Neural cell (in vitro differentiated cells): ENCODE measurements around the gene ZMYND11. TPM values are rescaled to one million over a fixed set of nuclear protein-coding genes. Genes with fewer than 3 reads are reported as not detected.

ENCODE experiments used
- H2AFZ ChIP-seq: fragments of 200-600, 300-800 bp; sonication (generic), shearing (Covaris generic); 2 replicates; pipeline ENCODE4 v1.6.0; 2014; ENCODE audit warnings: low read depth, mild to moderate bottlenecking, antibody characterized with exemption, low read length, moderate library complexity
- H3F3A ChIP-seq: fragments of 200-600 bp; shearing (Covaris generic); 2 replicates; pipeline ENCODE4 v1.6.1; 2016; ENCODE audit warnings: mild to moderate bottlenecking, moderate library complexity, mixed read lengths, antibody characterized with exemption, low read length; ENCODE audit not compliant: insufficient read depth, poor library complexity, severe bottlenecking
- H3K27ac ChIP-seq: fragments of 200-600, 300-800 bp; sonication (generic), shearing (Covaris generic); 2 replicates; pipeline ENCODE4 v1.5.1; 2014; ENCODE audit warnings: mild to moderate bottlenecking, low read length, moderate library complexity
- H3K27me3 ChIP-seq: fragments of 300-800, 200-600 bp; sonication (generic), shearing (Covaris generic); 2 replicates; pipeline ENCODE4 v1.6.0; 2014; ENCODE audit warnings: mild to moderate bottlenecking, low read depth, low read length, moderate library complexity; ENCODE audit not compliant: insufficient read depth
- H3K36me3 ChIP-seq: fragments of 300-800, 200-600 bp; sonication (generic), shearing (Covaris generic); 2 replicates; pipeline ENCODE4 v1.5.1; 2014; ENCODE audit warnings: mild to moderate bottlenecking, antibody characterized with exemption, low read length, moderate library complexity; ENCODE audit not compliant: insufficient read depth
- H3K4me2 ChIP-seq: fragments of 300-800, 200-600 bp; sonication (generic), shearing (Covaris generic); 2 replicates; pipeline ENCODE4 v1.6.0; 2014; ENCODE audit warnings: mild to moderate bottlenecking, low read length
- H3K4me3 ChIP-seq: fragments of 300-800, 200-600 bp; sonication (generic), shearing (Covaris generic); 2 replicates; pipeline ENCODE4 v1.5.1; 2014; ENCODE audit warnings: mild to moderate bottlenecking, low read length, moderate library complexity
- H3K79me2 ChIP-seq: fragments of 200-600 bp; shearing (Covaris generic); replicated peaks from 2 replicates; pipeline ENCODE4 v1.6.0; 2014; ENCODE audit warnings: mild to moderate bottlenecking, low read length, moderate library complexity; ENCODE audit not compliant: insufficient read depth
- H3K9ac ChIP-seq: fragments of 300-800, 200-600 bp; sonication (generic), shearing (Covaris generic); 2 replicates; pipeline ENCODE4 v1.6.1; 2016; ENCODE audit warnings: mild to moderate bottlenecking, low read length, mixed read lengths
- H3K9me2 ChIP-seq: fragments of 200-600 bp; shearing (Covaris generic); 2 replicates; pipeline ENCODE4 v1.6.1; 2016; ENCODE audit warnings: mild to moderate bottlenecking, low read length, mixed read lengths; ENCODE audit not compliant: insufficient read depth
- H3K9me3 ChIP-seq: fragments of 200-600, 300-800 bp; sonication (generic), shearing (Covaris generic); 2 replicates; pipeline ENCODE4 v1.6.1; 2016; ENCODE audit warnings: mild to moderate bottlenecking, mixed run types, low read length, moderate library complexity, mixed read lengths
- H4K20me1 ChIP-seq: fragments of 200-600 bp; shearing (Covaris generic); 2 replicates; pipeline ENCODE4 v1.6.1; 2016; ENCODE audit warnings: mild to moderate bottlenecking, mixed run types; ENCODE audit not compliant: insufficient read depth
- EP300 ChIP-seq: fragments of 450-650 bp; conservative IDR thresholded peaks from 2 replicates; pipeline ENCODE4 v1.6.1; 2014; ENCODE audit warnings: antibody characterized with exemption, mild to moderate bottlenecking, moderate library complexity; ENCODE audit not compliant: poor library complexity, severe bottlenecking
- EZH2 ChIP-seq: fragments of 200-600, 300-800 bp; shearing (Covaris generic), sonication (generic); IDR thresholded peaks from 2 replicates; pipeline ENCODE4 v1.6.1; 2014; ENCODE audit warnings: antibody characterized with exemption, low read length, borderline replicate concordance, mild to moderate bottlenecking; ENCODE audit not compliant: insufficient read depth, poor library complexity, severe bottlenecking
- MXI1 ChIP-seq: fragments of 450-650 bp; conservative IDR thresholded peaks from 2 replicates; pipeline ENCODE4 v1.6.1; 2014; ENCODE audit warnings: antibody characterized with exemption, mild to moderate bottlenecking; ENCODE audit not compliant: poor library complexity, severe bottlenecking
- POLR2AphosphoS5 ChIP-seq: IDR thresholded peaks from 2 replicates; pipeline ENCODE4 v1.6.1; 2012
- RAD21 ChIP-seq: fragments of 450-650 bp; conservative IDR thresholded peaks from 2 replicates; pipeline ENCODE4 v1.6.1; 2014; ENCODE audit warnings: antibody characterized with exemption, mild to moderate bottlenecking, moderate library complexity
- SMC3 ChIP-seq: fragments of 450-650 bp; conservative IDR thresholded peaks from 2 replicates; pipeline ENCODE4 v1.6.1; 2014; ENCODE audit warnings: antibody characterized with exemption, mild to moderate bottlenecking, moderate library complexity; ENCODE audit not compliant: poor library complexity
- TAF1 ChIP-seq: IDR thresholded peaks from 2 replicates; pipeline ENCODE4 v1.6.1; 2012; ENCODE audit warnings: low read depth
- polyA plus RNA-seq: library from polyadenylated mRNA; depleted of rRNA; stranded (reverse); fragments of >200 nt; gene quantifications from 2 replicates; pipeline ENCODE4 v1.2.3, GENCODE V29; 2014
- TF ChIP-seq, protein P1 (sequence below): fragments of 450-650 bp; IDR thresholded peaks from 2 replicates; pipeline ENCODE4 v1.5.1; 2014; ENCODE audit warnings: antibody characterized with exemption, mild to moderate bottlenecking, moderate library complexity; ENCODE audit not compliant: poor library complexity, severe bottlenecking
- TF ChIP-seq, protein P2 (sequence below): IDR thresholded peaks from 2 replicates; pipeline ENCODE4 v1.6.1; 2012; ENCODE audit warnings: borderline replicate concordance

The ZMYND11 gene
- polyA plus RNA-seq, 1 donor from 2014 or later, result 122 TPM

DNA sequence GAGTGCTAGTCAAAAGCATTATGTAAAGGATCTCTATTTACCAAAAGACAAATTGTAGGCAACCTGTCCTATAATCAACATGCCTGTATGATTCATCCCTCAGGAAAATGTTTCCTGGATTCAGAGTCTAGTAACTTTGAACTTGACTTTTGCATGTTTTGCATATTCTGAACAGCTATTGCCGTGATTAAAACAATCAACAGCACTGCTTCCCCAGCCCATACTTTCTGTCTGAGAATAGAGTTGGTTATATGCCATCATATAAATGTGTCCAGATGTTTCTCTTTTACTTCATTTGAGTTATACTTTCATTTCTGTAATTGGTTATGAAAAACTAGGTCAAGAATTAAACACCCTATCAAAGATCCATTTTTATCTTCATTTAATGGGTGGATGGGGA, 83.5 kb downstream of the ZMYND11 start:
- Histone ChIP-seq H3K36me3 (no peaks in the 10 kb centered on the region), H3K79me2 (no peaks in the 10 kb centered on the region), H3K9ac (no peak overlapping the region), H3K4me3 (no peak overlapping the region), H4K20me1 (no peaks in the 10 kb centered on the region), H3K4me2 (no peak overlapping the region), H3K27ac (no peak overlapping the region), H3K9me2 (no peaks in the 10 kb centered on the region), H2AFZ (no peak overlapping the region), H3K27me3 (no peaks in the 10 kb centered on the region), H3F3A (no peaks in the 10 kb centered on the region), H3K9me3 (no peaks in the 10 kb centered on the region)
- TF ChIP-seq, protein P1, sequence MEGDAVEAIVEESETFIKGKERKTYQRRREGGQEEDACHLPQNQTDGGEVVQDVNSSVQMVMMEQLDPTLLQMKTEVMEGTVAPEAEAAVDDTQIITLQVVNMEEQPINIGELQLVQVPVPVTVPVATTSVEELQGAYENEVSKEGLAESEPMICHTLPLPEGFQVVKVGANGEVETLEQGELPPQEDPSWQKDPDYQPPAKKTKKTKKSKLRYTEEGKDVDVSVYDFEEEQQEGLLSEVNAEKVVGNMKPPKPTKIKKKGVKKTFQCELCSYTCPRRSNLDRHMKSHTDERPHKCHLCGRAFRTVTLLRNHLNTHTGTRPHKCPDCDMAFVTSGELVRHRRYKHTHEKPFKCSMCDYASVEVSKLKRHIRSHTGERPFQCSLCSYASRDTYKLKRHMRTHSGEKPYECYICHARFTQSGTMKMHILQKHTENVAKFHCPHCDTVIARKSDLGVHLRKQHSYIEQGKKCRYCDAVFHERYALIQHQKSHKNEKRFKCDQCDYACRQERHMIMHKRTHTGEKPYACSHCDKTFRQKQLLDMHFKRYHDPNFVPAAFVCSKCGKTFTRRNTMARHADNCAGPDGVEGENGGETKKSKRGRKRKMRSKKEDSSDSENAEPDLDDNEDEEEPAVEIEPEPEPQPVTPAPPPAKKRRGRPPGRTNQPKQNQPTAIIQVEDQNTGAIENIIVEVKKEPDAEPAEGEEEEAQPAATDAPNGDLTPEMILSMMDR, result no peak
- TF ChIP-seq SMC3 (no peak), POLR2AphosphoS5 (no peak), RAD21 (no peak), EZH2 (no peak)

DNA sequence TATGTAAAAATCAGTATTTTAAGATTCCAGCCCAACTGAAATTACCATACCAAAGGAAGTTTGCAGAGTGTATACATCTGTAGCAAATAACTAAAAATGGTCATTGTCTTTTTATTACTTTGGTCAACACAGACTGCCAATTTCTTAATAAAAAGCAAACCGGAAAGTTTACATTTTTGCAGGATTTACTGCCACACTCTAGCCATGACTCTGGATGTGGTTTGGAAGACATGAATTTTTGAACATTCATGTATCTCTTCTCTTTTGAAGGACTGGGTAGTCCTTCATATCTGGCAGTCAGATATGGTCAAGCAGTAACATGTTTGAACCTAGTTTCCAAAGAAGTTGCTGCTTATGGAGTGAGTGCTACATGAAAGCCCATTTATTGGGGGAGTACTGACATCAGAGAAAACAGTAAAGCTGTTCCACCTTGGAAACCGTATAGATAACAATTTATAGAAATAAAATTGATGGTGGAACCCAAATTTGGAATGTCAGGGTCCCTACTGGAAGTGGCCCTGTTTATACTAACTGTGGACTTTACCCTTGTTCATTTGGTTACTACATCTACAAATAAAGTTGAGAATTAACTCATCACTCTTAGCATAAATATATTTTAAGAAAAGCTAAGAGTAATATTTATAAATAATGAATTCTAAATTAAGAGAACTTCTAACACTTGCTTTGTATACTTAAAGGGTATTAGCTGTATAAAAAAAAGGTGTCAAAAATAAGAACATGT, 84.6 kb downstream of the ZMYND11 start:
- H3F3A ChIP-seq, result no peaks in the 10 kb centered on the region
- no peak overlapping the region for H3K9ac ChIP-seq
- H3K4me2 ChIP-seq, result no peak overlapping the region
- H3K9me2 ChIP-seq, result no peaks in the 10 kb centered on the region
- H2AFZ ChIP-seq, result no peak overlapping the region
- H4K20me1 ChIP-seq, result no peaks in the 10 kb centered on the region
- H3K27me3 ChIP-seq, result no peaks in the 10 kb centered on the region
- H3K36me3 ChIP-seq, result no peaks in the 10 kb centered on the region
- TF ChIP-seq, protein P2, sequence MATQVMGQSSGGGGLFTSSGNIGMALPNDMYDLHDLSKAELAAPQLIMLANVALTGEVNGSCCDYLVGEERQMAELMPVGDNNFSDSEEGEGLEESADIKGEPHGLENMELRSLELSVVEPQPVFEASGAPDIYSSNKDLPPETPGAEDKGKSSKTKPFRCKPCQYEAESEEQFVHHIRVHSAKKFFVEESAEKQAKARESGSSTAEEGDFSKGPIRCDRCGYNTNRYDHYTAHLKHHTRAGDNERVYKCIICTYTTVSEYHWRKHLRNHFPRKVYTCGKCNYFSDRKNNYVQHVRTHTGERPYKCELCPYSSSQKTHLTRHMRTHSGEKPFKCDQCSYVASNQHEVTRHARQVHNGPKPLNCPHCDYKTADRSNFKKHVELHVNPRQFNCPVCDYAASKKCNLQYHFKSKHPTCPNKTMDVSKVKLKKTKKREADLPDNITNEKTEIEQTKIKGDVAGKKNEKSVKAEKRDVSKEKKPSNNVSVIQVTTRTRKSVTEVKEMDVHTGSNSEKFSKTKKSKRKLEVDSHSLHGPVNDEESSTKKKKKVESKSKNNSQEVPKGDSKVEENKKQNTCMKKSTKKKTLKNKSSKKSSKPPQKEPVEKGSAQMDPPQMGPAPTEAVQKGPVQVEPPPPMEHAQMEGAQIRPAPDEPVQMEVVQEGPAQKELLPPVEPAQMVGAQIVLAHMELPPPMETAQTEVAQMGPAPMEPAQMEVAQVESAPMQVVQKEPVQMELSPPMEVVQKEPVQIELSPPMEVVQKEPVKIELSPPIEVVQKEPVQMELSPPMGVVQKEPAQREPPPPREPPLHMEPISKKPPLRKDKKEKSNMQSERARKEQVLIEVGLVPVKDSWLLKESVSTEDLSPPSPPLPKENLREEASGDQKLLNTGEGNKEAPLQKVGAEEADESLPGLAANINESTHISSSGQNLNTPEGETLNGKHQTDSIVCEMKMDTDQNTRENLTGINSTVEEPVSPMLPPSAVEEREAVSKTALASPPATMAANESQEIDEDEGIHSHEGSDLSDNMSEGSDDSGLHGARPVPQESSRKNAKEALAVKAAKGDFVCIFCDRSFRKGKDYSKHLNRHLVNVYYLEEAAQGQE, result no peak
- TF ChIP-seq, protein P1, result no peak
- TF ChIP-seq MXI1 (no peak), POLR2AphosphoS5 (no peak), EP300 (no peak), TAF1 (no peak), SMC3 (no peak), EZH2 (no peak), RAD21 (no peak)
- no peak overlapping the region for H3K27ac ChIP-seq
- no peaks in the 10 kb centered on the region for H3K79me2 ChIP-seq
- no peak overlapping the region for H3K4me3 ChIP-seq
- H3K9me3 ChIP-seq, result no peaks in the 10 kb centered on the region
